ENCODE measurements around the gene CALM1. TPM values are rescaled to one million over a fixed set of nuclear protein-coding genes. Genes with fewer than 3 reads are reported as not detected.

CALM1 gene
- total and polyA plus RNA-seq, 10 of the 15 experiments (the other 5 are each of a cell fraction or from before 2014, with no cell fraction given), result 110 to 729 (median 261) TPM

GRCh38 chr14:90400904-90401561, 4.2 kb downstream of the CALM1 start:
- ChIA-PET SMC1A (ENCODE audit: uncharacterized antibody, unreplicated experiment) (interaction anchor here (1.4 to 3.0 kb wide), 2 partner anchors 16 to 296 kb away, joined by 6 to 19 read pairs; no protein-coding TSS in a partner anchor), CTCF (interaction anchor here (1.0 to 6.3 kb wide), 5 partner anchors 11 to 296 kb away, joined by 3 to 49 read pairs (median 9); no protein-coding TSS in a partner anchor), RAD21 (ENCODE audit: unreplicated experiment) (no interaction called here), POLR2A (interaction anchor here (1.9 kb wide), 1 partner anchor 17 kb away, joined by 4 read pairs; no protein-coding TSS in a partner anchor)
- DNase-seq (ENCODE audit: low read depth, low spot score) (no peak), FAIRE-seq (no peak), ATAC-seq (no peak)
- BruUV-seq (replicated peaks), result no TSS peak
- Histone ChIP-seq H3K79me2 (ENCODE audit: control insufficient read depth, insufficient read depth, low read length) (peaks cover 39% of the 10 kb centered on the region), H3K9me3 (replicated peaks; ENCODE audit: control insufficient read depth, insufficient read depth, low read length) (no peaks in the 10 kb centered on the region), H4K20me1 (ENCODE audit: control insufficient read depth, insufficient read depth) (peaks cover 9% of the 10 kb centered on the region; the same call in 1 of the 2 replicates), H3K9ac (ENCODE audit: control insufficient read depth, insufficient read depth, low read length) (no peak overlapping the region), H3K4me2 (ENCODE audit: control insufficient read depth, insufficient read depth) (no peak overlapping the region), H3K4me1 (ENCODE audit: control insufficient read depth, insufficient read depth, low read length) (peaks cover 6% of the 10 kb centered on the region), H2AFZ (ENCODE audit: control insufficient read depth, low read depth, low read length) (no peak overlapping the region), H3K4me3 (no peak overlapping the region), H3K36me3 (ENCODE audit: control insufficient read depth in 2 of 2, insufficient read depth in 2 of 2, low read length in 1 of 2) (peaks cover 13 to 42% of the 10 kb centered on the region in 2 experiments), H3K27ac (ENCODE audit: control insufficient read depth, insufficient read depth) (no peak overlapping the region), H3K27me3 (replicated peaks in 1 of 2; ENCODE audit: control insufficient read depth in 2 of 2, insufficient read depth in 2 of 2, low read length in 1 of 2) (no peaks in the 10 kb centered on the region)
- TF ChIP-seq WRNIP1 (IDR thresholded peaks at IDR 0.05; ENCODE audit: borderline replicate concordance, low read depth, low read length) (no peak), CBX3 (IDR thresholded peaks at IDR 0.05; ENCODE audit: borderline replicate concordance, low read depth) (no peak), IRF4 (IDR thresholded peaks at IDR 0.05; ENCODE audit: low read depth, low read length) (no peak), FOS (IDR thresholded peaks at IDR 0.05; ENCODE audit: borderline replicate concordance, extremely low read depth, insufficient read length) (no peak), CHD2 (IDR thresholded peaks at IDR 0.05; ENCODE audit: borderline replicate concordance, low read depth, low read length) (no peak), ZNF622 (IDR thresholded peaks at IDR 0.05) (no peak), SREBF2 (IDR thresholded peaks at IDR 0.05; ENCODE audit: low read length) (no peak), TBL1XR1 (IDR thresholded peaks at IDR 0.05; ENCODE audit: low read depth, low read length) (no peak), HCFC1 (IDR thresholded peaks at IDR 0.05; ENCODE audit: low read length) (no peak), ZSCAN29 (IDR thresholded peaks at IDR 0.05) (no peak), NR2C1 (IDR thresholded peaks at IDR 0.05) (no peak), JUND (IDR thresholded peaks at IDR 0.05; ENCODE audit: low read depth, low read length) (no peak)
- intact Hi-C loops (cut with micrococcal nuclease; ENCODE audit: unreplicated experiment), result no loop called here
- WGBS (ENCODE audit: insufficient coverage, insufficient replicate concordance, low lambda C conversion rate, missing lambda C conversion rate), result 100% methylated on average over 7 of the region's 7 CpGs
- in situ Hi-C loops (cut with MboI), result loop anchor here (5.0 kb wide), 1 partner anchor 296 kb away; no protein-coding TSS in a partner anchor

Measured in GM12878 (cell line).